CD4-positive, alpha-beta T cell treated with Interleukin-15 for 1 hour (primary cell): Measurements from ENCODE around the gene PROX1.

ENCODE experiments used
- DNase-seq: peaks from one replicate; pipeline ENCODE4 v3.0.0-alpha.2; 2020

Gene PROX1

GRCh38 chr1:214026985-214027384, 39.2 kb downstream of the PROX1 start:
- DNase-seq = no peak

DNA sequence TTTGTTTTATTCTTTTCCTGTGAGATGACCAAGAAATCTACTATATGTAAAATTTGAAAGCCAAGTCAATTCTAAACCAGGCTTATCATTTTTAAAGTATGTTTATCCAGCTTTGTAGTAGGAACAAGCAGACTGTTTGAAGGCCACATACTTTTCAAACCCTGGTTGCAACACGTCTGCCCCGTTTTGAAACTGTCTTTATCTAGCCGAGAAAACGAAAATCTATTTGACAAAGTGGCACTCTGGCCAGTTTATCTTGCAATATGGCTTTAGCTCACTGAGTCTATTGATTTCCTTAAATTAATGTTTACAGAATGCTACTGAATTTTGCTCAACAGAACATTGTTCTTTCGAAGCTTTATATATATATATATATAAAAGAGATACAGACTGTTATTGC, 39.7 kb downstream of the PROX1 start:
- no peak for DNase-seq

GRCh38 chr1:214028095-214028494, 40.3 kb downstream of the PROX1 start:
- no peak for DNase-seq

DNA sequence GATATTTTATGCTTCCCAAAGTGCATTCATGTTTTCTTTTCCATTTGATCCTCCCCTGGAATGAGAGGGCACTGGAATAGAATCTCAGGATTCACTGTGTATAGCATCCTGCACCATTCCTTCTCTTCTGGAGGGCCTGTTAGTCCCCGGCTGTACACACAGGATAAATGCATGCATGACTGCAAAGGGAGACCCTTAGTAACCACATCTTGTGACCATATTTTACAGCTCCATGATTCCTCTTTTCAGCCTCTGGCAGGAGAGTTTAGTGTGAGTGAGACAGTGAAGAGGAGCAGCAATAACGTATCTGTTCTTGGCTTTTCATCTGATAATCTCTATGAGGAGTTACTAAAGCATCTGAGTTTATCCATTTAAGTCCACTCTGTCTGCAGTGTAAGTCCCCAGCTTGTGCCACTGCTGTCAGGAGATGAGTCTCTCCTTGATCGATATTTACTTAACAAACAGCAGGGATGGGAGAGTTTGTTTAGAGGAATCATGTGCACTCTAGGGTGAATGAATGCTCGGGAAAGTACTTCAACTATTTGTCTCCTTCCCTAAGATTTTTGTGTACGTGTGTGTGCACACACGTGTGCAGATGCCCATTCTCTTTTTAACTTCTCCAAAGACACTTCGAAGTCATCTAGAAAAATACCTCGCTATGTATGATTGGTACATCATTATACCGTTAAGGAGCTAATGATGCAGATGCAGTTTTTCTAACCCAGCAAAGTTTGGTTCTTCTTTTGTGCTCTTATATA, 41.1 kb downstream of the PROX1 start:
- no peak for DNase-seq

GRCh38 chr1:214029796-214030195, 42.0 kb downstream of the PROX1 start:
- no peak for DNase-seq

DNA sequence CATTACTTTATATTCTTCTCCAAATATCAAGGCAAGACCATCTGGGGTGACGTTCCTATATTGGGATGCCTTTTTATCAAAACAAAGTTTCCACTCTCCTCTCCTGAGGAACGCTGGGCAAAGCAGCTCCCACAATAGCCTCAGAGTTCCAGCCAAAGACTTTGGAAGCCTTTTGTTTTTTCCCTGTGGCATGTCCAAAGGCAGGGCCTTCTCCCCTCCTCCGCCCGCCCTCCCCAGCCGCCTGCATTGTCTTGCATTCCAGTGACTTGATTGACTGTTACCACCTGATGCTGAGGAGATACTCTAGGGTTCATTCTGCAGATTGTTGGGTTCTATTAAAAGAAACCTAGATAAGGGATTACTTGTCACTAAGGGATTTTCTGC, 43.5 kb downstream of the PROX1 start:
- DNase-seq = no peak

DNA sequence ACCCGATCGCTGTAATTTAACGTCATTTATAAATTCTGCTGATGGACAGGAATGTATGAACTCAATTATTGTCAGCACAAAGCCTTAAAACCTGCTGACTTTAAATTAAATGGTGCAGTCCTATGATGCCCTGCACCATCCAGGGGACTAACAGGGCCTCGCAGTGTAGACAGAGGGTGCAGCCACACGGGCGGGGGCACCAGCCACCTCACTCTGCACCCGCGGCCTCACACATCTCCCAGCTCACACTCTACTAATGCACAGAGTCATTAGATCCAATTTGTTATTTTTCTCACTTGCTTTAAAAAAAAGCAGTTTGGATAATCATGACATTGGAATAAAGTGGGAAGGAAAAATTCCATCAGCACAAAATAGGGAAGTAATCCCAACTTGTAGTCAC, 49.7 kb downstream of the PROX1 start:
- no peak for DNase-seq

DNA sequence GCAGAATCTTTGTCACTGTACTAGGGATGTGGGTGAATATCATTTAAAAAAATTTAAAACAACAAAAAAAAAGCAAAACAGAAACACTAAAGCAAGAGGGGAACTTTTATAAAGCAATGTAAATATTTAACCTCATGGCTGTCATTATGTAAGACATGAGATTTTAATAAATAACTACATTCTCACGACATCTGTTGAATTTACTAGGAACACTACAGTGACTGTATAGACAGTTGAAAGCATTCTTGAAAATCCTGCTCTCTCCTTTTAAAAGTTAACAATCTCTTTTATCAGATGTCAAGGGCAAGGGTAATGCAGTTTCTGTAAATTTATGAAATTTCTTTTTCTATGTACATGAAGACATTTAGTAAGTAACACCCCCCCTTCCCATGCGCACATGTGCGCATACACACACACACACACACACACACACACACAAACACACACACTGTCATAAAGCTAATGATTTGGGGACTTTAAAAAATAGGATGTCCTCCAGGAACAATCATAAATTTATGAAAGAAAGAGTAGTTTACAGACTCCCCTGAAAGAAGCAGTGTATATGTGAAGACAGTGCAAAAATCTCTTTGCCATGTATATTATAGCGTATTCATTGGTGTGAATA, 51.7 kb downstream of the PROX1 start:
- no peak for DNase-seq

DNA sequence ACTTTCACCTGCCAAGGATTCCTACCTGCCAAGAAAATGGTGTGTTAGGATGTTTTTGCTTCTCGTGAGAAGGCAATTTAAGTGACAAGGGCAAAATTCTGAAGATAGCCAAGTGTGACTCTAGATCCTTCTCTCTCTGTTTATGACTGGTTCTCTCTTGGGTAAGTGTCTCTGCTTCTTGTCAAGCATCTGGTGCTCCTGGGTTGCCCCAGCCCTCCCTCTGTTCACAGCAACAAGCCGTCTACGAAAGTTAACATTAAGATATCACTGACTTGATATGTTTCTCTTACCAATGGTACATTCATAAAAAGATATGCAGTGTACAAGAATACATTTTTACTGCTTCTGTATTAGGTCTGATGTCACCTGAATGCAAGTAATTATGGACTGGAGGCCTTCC, 55.4 kb downstream of the PROX1 start:
- DNase-seq = no peak

GRCh38 chr1:214044438-214045214, 56.9 kb downstream of the PROX1 start:
- no peak for DNase-seq

DNA sequence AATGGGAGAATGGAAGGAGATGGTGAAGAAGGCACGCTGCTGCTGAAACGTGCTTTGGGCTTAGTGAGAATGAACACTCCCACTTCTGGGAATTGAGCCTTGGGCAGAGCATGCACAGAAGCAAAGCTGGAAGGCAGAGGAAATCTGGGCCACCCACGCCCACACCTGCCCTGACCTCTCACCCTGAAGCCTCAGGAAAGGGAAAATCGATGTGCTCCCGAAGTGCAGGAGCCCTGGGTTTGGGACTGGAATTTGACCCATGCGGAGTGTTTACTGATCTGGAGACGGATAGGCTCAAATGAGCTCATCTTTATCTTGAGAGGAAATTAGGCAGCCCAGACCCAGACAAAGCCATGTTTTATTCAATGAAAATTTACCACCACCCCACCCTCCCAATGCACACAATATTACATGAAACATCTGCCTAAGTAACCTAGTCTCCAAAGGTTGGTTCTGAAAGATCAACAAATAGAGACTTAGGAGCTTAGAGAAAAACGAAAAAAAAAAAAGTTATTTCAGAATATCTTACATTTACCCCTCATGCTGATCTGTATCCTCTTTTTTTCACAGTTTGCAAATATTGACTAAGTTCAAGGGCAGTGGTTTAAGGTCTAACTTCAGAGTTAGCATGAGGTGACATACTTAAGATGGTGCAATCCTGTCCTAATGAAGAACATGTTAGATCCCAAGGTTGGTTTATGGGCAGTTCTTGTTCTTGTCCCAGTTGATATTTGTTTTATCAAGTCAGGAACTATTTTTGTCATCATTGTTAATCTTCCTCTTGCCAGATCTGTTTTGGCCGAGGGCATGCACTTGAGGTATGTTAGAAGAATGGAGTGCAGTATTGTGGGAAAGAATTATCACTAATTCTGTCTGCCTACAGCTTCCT, 63.0 kb downstream of the PROX1 start:
- DNase-seq = no peak

- no peak for DNase-seq
These were observed 64.0 kb downstream of the PROX1 start for GRCh38 chr1:214051786-214052185.

DNA sequence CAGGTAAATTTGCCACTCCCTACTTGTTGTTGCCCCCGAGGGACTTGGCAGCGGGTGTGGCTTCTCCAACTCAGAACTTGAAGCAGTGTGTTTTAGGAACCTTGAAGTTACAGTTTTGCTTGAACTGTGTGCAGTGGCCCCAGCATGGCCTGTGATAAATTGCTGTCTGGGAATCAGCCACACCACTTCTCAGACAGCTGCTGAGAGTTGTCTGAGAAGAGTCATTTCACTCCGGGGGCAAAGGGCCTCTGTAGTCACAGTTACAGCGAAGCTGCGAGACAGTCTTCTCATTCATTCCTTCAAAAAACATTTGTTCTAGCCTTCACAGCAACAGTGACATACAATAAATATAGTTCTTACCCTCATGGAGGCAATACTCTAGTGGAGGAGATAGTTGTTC, 70.3 kb downstream of the PROX1 start:
- DNase-seq = no peak

GRCh38 chr1:214066190-214066589, 78.4 kb downstream of the PROX1 start:
- no peak for DNase-seq

DNA sequence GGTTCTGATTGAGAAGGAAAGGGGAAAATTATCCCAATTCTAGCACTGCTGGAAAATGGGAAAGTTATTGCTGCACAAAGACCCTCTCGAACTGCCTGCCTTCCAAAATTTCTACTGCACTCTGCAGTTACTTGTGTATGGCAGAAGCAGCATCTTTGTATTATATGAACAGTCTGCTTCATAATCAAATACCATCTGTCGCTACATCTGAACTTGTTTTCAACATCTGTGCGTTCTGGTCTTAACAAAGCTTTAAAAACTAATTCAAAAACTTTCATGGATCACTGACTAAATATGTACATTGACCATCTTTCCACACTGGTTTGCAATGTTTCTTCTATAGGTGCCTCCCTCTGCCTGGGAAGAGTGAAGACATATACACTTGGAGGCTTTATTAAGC, 79.2 kb downstream of the PROX1 start:
- DNase-seq = no peak

- DNase-seq = no peak
These were observed 79.6 kb downstream of the PROX1 start for GRCh38 chr1:214067397-214067796.

GRCh38 chr1:214067853-214068703, 80.3 kb downstream of the PROX1 start:
- no peak for DNase-seq

DNA sequence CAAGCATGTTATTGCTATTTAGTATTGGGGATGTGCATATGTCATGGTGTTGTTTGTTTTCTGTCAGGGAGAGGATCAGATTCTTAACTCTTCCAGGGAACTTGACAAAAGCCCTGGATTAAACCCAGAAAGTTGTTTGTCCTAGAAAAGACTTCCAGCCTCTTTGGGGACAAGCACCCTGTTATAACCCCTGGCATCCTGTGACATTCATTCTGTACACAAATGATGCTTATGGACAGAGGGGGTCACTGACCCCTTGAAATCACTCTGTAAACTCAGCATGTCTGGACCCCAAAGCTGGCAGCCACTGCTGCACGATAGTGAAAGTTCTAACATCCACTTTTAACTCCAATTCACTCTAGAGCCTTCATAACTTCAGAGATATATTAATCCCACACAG, 81.2 kb downstream of the PROX1 start:
- DNase-seq = no peak

- no peak for DNase-seq
These were observed 83.7 kb downstream of the PROX1 start for GRCh38 chr1:214071469-214071868.

- DNase-seq = no peak
These were observed 84.8 kb downstream of the PROX1 start for GRCh38 chr1:214072426-214073157.

DNA sequence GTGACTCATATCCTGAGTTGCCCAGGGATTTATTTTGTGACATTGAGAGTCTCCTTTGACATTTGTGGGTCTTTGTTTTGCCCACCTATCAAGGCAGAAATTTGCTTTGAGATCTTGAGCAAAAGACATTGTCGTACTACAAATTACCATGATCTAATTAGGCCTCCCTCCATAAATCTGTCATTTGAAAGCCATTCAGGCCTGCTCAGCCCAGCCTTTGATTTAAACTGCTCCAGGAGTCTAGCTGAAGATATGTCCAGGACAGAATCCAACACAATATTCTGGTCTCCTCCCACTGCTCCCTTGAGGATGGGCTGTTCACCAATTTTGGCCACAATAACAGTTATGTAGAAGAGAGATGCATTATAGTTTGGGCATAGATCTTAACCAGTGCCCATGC, 86.7 kb downstream of the PROX1 start:
- DNase-seq = no peak
